Esophagus squamous epithelium (tissue), 4 donors: ENCODE data around the gene PLEKHA1.

Experiments used
- CTCF ChIP-seq, 6 experiments: fragments of 450-650 bp in 4 of 6; fragments of 200-600 bp in 2 of 6; sonication (generic) in 2 of 6; IDR thresholded peaks; one replicate each; pipeline ENCODE4 v1.5.1; 2016 to 2019; ENCODE audit warnings: antibody characterized with exemption in 6 of 6, mild to moderate bottlenecking in 4 of 6, moderate library complexity in 4 of 6
- POLR2A ChIP-seq, 4 donors: fragments of 450-650 bp; IDR thresholded peaks; one replicate each; pipeline ENCODE4 v1.6.1; 2017; ENCODE audit warnings: antibody characterized with exemption in 4 of 4, mild to moderate bottlenecking in 4 of 4, moderate library complexity in 3 of 4

GRCh38 chr10:122336332-122336731, 38.2 kb upstream of the PLEKHA1 start:
- no peak for TF ChIP-seq CTCF (IDR thresholded peaks at IDR 0.05)
- no peak for TF ChIP-seq POLR2A (IDR thresholded peaks at IDR 0.05)
